ENCODE data around the gene CBX2.
"Not testable (repeated sequence)": the region's sequence is repeated elsewhere in the genome, so short reads cannot be mapped to it uniquely, and the experiment has no call there.

Gene CBX2

DNA sequence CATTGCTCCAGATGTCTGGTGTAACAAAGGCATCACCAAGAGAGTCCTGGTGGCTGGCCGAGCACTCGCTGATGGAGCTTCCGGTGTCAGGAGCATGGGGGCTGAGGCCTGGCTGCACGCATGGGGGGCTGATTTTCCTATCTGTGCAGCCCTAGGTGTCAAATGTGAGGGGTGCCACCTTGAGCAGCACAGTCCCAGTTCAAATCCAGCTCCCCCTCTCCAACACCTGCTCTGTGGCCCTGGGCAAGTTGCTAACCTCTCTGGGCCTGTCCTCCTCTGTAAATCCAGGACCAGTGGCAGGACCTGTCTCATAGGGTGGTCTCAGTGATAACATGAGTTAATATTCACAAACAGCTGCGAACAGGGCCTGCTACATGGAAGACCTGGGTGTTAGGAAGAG is 34.3 kb upstream of the CBX2 start:
- DNase-seq: no peak

DNA sequence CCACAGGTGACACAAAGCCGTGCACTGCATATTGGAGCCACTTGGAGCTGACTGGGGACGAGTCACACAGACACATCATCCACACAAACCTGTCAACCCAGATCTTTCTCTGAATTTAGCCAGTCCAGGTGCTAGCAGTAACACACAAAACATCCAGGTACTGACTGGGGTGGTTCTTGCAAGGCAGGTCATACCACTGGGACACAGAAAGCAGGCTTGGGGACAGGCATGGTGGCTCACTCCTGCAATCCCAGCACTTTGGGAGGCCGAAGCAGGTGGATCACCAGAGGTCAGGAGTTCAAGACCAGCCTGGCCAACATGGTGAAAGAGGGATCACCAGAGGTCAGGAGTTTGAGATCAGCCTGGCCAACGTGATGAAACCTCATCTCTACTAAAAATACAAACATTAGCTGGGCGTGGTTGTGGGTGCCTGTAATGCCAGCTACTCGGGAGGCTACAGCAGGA is 32.3 kb upstream of the CBX2 start:
- peak; percentile 53 for DNase-seq

- DNase-seq: no peak
These were observed 30.9 kb upstream of the CBX2 start for GRCh38 chr17:79746889-79747507.

DNA sequence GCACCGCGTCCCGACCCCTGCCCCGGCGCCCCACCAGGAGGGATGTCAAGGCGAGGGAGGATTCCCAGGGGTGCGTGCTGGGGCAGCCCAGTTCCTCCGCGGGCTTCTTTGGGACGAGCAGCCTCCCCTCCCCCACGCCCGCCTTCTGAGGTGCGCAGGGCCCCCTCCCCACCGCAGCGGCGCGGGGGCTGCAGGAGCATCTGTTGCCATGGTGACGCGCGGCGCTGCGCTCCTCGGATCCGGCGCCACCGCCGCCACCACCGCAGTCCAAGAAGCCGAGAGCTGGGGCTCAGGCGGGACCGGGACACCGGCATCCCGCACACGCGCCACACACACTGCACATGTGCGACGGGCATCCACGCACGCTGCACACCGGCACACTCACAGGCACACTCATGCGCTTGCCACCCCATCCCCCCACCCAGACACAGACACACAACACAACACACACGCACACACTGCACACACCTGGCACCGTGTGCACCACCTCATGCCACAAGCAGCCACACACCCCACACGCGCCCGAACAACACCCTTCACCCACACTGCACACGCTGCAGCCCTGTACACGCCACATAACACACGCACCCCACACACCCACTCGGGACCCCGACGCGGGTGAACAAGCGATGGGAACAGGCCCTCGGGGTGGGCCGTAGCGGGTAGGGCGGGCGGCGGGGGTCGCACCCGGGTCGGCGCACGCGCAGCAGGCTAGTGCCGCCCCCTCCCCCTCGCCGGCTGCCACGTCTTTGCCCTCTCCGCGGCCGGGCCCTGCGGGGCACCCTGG is 30.2 kb upstream of the CBX2 start:
- DNase-seq: no peak

GRCh38 chr17:79748295-79749099 is 29.5 kb upstream of the CBX2 start:
- DNase-seq: no peak

GRCh38 chr17:79749156-79749815 is 28.7 kb upstream of the CBX2 start:
- no peak for DNase-seq

GRCh38 chr17:79749958-79750357 is 28.0 kb upstream of the CBX2 start:
- DNase-seq: no peak

DNA sequence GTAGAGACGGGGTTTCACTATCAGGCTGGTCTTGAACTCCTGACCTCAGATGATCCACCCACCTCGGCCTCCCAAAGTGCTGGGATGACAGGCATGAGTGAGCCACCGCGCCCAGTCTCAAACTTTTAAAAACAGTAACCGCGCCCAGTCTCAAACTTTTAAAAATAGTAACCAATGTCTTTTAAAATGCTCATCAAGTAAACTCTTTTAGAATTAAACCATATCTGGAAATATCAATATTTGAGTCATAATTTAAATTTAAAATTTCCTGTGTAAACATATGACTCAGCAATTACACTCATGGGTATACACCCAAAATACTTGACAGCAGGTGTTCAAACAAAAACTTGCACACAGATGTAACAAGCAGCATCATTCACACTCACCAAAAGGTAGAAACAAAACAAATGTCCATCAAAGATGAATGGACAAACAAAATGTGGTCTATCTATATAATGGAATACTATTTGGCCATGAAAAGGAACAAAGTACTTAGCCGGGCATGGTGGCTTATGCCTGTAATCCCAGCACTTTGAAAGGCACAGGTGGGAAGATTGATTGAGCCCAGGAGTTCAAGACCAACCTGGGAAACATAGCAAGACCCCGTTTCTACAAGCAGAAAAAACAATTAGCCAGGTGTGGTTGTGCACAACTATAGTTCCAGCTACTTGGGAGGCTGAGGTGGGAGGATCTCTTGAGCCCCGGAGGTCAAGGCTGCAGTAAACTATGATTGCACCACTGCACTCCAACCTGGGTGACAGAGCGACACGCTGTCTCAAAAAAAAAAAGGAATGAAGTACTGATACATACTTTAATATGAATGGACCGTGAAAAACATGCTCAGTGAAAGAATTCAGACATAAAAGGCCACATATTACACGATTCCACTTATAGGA is 27.1 kb upstream of the CBX2 start:
- DNase-seq: peak; percentile 44

DNA sequence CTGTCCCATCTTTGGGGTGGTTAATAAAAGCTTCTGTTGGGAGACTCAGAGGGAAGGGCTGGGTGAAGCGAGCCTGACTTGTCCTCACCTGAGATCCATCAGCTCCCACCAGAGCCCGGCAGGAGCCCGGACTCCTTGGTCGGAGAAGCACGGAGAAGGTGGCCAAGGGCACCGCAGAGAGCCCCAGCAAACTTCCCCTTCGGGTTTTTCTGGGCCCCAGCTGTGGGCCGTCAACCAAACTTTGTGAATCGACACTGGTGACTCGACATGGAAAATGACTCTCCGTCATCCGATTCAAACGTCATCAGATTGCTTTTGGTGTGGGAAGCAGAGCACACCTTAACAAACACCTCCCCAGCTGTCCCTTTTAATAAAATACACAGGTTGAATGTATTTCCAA is 25.8 kb upstream of the CBX2 start:
- DNase-seq: no peak

- DNase-seq: no peak
These were observed 23.6 kb upstream of the CBX2 start for GRCh38 chr17:79754370-79754769.

- not testable (repeated sequence) for DNase-seq
These were observed 23.0 kb upstream of the CBX2 start for GRCh38 chr17:79754903-79755302.

GRCh38 chr17:79755591-79755990 is 22.4 kb upstream of the CBX2 start:
- DNase-seq: no peak

GRCh38 chr17:79757140-79757745 is 20.7 kb upstream of the CBX2 start:
- no peak for DNase-seq

- DNase-seq: no peak
These were observed 19.7 kb upstream of the CBX2 start for GRCh38 chr17:79758271-79758670.

GRCh38 chr17:79760197-79760906 is 17.6 kb upstream of the CBX2 start:
- DNase-seq: peak; percentile 93

- no peak for DNase-seq
These were observed 15.9 kb upstream of the CBX2 start for GRCh38 chr17:79761894-79762589.

DNA sequence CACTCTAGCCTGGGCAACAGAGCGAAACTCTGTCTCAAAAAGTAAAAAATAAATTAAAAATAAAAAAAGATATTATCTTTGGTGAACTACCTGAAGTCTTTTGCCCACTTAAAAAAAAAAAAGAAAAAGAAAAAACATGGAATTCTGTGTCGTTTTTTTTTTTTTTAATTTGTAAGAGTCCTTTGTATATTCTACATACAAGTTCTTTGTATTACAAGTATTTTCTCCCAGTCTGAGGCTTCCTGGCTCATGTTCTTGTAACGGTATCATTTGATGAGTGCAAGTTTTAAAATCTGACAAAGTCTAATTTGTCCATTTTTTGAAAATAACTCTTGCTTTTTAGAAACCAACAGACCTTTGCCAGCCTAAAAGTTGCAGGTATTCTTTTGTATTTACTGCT is 12.2 kb upstream of the CBX2 start:
- no peak for DNase-seq

GRCh38 chr17:79769570-79770506 is 8.1 kb upstream of the CBX2 start:
- no peak for DNase-seq

DNA sequence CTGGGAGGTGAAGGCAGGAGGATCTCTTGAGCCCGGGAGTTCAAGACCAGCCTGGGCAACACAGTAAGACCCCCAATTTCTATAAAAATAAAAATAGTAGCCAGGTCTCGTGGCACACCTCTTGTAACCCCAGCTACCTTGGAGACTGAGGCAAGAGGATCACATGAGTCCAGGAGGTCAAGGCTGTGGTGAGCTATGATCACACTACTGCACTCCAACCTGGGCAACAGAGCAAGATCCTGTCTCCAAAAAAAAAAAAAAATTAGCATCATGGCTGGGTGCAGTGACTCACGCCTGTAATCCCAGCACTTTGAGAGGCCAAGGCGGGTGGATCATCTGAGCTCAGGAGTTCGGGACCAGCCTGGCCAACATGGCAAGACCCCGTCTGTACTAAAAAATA is 6.7 kb upstream of the CBX2 start:
- DNase-seq: no peak

Measured in RPMI8226 (cell line).